GM18870 (cell line): ENCODE results near the gene LDAH.

Experiments used
- ATAC-seq: cut with Tn5 transposase; IDR thresholded peaks from one replicate; pipeline ENCODE4 v1.9.1; 2021; ENCODE audit warnings: moderate library complexity; ENCODE audit not compliant: unreplicated experiment

Gene LDAH

DNA sequence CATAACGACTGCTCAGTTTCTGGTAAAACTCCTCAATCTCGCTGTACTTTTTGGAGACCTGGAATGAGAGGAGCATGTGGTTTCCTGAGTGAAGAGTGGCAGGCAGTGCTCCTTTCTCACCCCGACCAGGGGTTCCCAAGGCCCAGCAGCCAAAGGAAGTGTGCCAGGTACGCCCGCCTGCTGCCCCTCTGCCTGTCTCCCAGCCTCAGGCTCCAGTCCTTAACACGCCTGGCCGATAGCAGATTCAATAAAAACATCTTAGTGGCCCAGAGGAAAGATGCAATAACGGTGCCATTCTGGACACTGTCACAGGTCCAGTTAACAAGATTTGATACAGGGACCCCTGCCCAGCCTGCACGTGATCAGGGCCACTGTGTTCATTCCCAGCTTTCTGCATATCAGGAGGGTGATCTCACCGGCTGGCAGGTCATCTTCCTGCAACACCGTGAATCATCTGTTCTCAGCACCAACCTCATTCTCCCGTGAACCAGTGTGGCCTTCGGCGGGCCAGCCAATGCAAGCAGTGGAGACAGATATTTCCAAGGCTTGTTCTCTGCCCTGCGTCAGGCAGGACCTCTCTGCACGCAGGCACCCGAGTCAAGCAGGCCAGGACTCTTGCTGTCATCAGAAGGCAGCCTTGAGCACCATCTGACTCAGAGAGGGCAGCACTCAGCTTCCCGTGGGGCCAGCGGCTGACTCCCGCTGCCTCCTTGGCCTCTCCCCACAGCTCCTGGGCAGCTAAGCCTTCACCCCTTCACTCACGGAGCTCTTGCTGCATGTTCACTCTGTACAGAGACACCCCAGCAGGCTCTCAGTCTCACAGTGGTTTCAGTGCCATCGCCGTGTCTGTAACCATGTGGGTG, 181.5 kb downstream of the LDAH start:
- ATAC-seq: no peak

DNA sequence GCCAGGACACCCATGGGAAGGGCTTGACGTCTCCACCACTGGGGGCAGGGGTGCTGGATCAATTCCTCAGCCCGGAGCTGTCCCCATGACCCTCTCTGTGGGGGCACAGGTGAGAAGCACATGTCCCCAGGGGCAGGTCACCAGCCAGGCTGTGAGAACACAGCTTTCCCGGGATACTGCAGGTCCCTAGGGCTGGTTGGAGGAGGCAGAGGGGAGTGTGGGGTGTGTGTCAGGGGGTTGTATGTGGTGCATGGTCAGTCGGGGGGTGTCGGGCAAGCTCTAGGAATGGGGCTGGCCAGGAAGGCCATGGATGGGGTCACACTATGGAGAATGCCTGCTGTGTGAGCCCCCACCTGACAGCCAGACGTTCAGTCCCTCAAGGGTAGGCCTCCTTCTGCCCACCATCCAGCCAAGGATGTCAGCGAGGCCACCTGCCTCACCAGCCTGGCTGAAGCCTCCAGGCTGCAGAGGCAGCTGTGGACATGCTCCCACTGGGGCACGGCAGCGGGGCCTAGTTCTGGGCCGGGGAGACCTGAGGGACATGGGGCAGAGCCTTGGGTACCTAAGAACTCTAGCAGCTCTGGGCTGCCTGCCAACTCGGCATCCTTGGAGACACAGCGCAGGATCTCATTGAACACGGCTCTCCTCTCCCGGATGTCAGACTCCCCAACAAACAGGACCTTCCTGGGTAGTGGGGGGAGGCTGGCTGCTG, 182.3 kb downstream of the LDAH start:
- ATAC-seq: no peak

DNA sequence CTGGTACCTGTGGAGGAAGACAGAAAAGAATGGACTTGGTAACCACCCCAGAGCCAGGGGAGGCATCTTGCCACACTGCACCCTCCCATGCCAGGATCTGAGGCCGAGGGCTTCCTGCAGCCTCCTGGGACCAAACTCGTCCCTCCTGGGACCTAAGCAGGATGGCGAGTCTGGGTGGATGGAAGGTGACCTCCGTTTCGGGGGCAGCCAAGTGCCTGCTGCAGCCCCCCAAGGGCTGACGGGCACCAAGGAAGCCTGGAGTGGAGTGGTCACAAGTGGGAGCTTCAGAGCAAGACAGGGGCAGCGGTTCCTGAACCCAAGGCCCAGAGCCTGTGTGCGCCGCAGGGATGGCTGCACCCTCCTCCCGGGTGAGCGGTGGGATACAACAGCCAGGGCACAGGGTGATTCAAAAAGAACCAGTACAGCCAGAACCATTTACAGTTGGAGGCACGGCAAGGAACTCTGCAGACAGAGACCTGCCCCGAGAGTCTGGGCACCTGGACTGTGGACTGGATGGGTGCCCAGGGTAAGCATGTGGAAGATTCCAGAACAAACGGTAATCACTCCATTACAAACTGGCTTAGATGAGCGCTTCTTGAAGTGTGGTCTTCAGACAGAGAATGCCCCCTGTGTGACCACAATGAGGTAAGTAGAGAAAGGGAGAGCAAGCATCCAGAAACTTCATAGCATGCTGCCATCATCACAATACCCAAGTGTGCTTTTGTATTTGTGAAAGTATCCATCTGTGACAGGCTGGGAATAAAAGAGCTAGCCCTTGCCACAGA, 184.1 kb downstream of the LDAH start:
- no peak for ATAC-seq

DNA sequence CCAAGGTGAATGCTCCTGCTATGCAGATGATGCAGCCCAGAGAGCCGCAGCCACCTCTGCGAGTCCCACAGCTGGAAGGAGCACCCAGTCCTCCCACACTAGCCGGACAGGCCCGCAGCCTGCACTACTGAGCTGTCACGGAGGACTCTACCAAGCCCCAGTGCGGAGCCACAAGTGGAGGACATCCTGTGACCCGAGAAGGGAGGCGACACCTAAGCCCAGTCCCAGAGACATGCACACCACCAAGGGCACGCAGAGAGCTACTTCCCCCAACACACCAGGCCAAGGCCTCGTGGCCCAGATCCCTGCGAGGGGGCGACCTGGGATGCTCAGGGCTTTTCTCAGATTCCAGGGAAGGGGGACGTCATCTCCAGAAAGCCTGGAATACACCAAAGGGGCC, 184.9 kb downstream of the LDAH start:
- ATAC-seq: no peak

DNA sequence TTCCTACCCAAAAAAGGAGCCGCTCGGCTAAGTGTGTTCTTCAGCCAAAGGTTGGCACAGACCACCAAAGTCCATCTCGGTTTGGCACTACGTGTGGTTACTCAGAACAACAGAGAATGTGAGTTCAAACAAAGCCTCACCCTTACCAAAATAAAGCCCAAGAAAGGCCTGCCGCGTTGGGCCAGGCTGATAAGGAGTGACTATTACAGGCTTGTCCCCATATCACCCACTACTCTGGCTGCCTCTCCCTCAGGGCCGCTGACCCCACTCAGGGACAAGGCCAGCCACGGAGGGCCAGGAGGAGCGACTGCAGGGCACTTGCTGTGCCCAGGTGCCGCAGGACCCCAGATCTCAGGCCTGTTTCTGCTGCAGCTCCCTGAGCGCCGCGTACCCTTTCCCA, 185.8 kb downstream of the LDAH start:
- ATAC-seq: no peak

DNA sequence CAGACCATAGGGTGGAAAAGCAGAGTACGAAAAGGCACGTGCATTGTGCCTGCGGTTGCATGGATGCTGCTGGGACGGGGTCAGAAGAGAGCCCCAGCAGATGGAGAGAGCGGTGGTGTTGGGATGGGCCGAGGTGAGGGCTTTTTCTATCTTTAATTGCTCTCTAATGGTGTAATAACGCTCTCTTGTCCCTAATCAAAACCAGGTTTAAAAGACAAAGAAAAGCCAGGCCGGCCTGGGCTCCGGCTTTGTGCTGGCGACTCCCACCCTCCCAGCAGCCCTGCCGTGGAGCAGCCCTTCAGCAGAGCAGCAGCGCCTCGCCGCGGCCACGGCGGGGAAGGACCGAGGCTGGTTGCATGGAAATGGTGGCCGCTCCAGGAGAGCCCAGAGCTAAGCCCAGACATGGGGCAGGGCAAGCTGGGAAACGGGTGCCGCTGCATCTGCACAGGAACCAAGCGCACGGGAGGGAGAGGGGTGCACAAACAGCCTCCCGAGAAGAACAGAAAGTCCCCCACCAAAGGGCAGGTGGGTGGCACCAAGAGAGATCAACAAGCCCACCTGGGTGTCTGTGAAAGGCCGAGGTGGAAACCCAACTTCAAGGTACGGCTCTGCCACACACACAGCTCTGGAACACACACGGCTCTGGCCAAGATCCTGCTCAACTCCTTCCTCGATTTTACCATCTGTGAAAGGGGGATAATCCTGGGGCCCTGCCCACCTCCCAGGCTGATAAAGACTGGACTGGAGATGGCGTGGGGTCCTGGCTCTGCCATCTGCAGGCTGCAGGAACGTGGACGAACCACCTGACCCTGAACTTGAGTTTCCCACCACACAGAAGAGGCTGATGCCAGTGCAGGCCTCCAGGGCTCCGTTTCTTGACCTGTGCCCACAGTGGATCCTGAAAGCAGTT, 187.0 kb downstream of the LDAH start:
- ATAC-seq: no peak

DNA sequence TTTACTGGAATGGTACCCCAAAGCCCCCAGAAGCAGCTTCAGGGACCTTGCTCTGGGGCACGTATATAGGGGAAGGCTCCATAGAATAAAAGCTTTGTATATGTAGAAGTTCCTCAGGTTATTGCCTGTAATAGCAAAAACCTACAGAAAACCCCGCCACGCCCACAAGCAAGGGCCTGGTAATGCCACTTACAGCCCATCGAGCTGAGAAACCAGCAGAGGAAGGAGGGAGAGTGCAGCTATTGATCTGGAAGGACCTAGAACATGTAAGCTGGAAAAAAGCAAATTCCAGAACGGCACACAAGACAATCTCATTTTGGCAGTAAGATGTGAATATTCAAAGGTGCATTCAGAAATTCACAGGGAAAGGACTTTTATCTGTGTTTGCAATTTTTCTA, 187.8 kb downstream of the LDAH start:
- ATAC-seq: no peak

DNA sequence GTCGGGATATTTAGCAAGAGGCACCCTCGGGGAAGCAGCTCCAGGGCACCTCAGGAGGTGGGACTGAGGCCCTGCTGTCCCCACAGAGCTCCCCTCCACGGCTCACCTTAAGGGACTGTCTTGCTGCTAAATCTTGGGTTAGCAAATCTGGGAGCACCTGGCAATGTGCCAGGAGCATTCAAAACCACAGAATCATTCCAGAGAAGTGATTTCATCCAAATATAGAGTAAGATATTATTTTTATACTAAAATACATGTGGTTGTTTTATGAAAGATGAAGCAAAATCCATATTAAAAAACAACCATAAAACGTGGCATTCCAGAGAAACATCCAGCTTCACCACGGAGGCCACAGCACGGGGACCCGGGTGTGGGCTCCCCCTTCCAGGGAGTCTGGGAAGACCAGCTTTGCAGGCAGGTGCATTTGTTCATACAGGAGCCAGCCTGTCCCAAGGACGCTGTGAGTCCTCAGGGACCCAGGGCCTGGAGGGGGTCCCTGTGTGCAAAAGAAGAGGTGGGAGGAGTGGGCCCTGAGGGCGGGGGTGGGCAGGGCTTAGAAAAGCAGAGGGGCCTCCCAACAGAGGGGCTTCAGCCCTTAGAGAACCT, 188.3 kb downstream of the LDAH start:
- no peak for ATAC-seq
